GM19467 (cell line): ENCODE results near the gene NOX4.
"Not testable (repeated sequence)": the region's sequence is repeated elsewhere in the genome, so short reads cannot be mapped to it uniquely, and the experiment has no call there.

ENCODE experiments used
- ATAC-seq: cut with Tn5 transposase; IDR thresholded peaks from one replicate; pipeline ENCODE4 v1.9.1; 2021; ENCODE audit warnings: mild to moderate bottlenecking, moderate library complexity; ENCODE audit not compliant: unreplicated experiment

Gene NOX4

DNA sequence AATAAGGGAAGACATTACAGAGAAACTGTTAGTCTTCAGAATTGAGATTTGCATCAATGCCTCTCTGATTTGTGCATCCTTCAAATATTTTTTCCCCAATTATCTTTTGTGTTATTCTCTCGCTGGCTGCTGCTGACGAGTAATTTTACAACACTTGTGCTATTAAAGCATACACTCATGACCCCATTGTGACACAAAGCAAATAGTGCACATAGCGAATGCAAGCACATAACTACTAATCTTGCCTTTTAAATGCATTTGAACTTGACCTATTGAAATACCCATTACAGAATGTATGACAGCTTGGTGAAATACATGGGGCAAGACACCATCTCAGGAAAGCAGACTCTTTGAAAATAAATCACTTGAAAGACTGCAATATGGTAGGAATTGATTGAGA lies 180.6 kb downstream of the NOX4 start:
- not testable (repeated sequence) for ATAC-seq

DNA sequence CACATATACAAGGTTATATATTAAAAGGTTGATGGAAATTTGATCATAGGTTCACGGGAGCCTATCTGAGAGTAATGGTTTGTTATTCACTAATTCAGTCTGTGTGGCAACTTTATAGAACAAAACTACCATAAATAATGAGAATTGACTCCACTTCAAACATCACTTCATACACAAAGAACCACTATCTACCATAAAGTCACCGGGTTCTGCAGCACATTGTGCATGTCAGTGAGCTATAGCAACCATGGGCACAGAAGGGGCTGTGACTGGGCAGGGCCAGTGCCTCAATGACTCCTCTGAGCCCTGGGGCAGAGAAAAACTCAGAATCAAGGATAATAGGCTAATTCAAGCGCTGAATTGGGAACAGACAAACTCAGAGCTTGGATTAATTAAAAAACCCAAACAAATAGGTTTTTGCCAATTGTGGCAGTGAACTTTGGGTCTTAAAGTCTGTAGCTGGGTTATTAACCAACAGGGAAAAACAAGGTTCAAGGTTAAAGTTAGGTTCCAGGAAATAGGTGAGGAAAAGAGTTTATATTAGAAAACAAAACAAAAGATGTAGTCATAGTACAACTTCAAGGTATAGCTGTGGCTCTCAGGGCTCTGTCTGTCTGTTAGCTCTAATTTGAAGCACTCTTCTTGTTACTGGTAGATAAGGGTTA lies 181.7 kb downstream of the NOX4 start:
- not testable (repeated sequence) for ATAC-seq

DNA sequence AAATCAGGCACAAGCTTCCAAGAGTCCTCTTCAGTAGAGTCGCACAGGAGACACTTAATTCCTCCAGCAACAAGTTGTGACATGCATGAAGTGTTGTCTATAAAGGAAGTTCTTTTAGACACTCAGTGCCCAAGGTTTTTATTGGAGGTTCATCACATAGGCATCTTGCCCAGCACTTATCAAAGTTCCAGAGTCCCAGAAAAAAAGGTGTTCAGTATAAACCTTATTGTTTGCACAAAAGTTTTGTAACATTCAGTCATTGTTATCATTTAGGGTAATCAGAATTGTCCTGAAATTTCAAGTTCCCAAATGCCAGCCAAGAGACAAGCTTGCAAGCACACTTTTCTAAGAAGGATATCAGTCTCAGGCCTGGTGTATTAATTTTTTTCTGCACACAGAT lies 182.9 kb downstream of the NOX4 start:
- ATAC-seq: not testable (repeated sequence)

DNA sequence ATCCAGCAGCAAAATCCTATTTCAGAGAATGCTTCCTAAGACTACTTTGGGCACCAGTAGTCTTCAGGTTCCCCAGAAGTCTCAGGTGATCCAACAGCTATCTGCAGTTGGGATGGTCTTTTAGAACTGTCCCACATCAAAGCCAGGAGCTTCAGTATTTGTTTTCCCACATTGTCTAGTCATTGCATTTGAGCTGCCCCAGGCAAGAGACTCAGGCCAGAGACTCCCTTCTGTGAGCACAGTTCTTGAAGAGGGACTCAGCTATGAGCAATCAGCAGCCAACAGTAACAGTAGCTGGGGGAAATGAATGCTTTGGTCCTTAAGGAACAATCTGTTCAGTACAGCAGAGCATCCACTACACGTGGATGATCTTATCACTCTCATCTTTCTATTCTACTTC lies 188.1 kb downstream of the NOX4 start:
- not testable (repeated sequence) for ATAC-seq

- ATAC-seq: not testable (repeated sequence)
Observed at GRCh38 chr11:89295023-89295422, 196.2 kb downstream of the NOX4 start.

DNA sequence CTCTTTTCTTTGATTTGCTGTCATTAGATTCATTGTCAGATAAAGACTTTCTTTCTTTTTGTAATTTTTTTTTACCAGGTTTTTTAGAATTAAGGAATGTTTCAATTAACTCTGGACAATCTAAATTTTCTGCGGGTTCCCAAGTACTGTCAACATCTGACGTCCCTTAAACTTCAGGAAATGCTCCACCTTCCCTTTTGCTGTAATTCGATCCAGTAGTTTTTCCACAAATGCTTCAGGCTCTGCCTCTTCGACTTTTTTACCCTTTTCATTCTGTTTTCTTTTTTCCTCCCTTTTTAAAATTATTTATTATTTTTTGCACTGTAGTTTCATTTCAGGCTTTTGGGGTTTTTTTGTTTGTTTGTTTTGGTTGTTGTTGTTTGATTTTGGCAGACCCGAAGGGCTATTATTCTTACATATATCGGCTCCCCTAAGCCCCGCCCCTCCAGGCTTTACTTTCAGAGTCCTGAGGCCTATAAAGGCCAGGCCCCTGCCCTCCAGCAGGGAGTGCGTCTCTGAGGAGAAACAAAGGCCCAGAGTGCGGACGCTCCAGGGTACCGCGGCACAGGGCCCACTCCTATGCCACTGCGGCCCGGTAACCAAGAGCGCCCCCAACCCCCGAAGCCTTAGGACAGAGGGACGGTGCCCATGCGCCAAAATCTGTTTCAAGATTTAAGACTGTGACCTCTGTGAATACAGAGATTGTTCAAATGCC lies 197.1 kb downstream of the NOX4 start:
- ATAC-seq: no peak

DNA sequence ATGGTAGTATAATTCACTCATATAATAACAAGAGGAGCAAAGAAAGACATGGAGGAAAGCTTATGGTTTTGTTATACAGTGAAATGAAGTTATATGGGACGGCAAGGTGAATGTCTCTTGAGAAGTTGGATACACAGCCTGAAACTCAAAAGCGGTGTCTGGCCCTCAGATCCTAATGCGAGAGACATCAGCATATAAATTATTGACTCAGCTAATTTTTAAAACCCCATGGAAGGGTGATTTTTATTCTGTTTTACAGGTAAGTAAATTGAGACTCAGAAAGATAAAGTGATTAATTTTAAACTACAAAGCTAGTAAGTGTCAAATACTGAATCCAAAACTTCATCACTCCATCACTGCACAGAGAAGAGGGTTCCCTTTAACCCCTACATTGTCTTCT lies 203.2 kb downstream of the NOX4 start:
- not testable (repeated sequence) for ATAC-seq

- not testable (repeated sequence) for ATAC-seq
Observed at GRCh38 chr11:89286601-89287000, 204.6 kb downstream of the NOX4 start.

DNA sequence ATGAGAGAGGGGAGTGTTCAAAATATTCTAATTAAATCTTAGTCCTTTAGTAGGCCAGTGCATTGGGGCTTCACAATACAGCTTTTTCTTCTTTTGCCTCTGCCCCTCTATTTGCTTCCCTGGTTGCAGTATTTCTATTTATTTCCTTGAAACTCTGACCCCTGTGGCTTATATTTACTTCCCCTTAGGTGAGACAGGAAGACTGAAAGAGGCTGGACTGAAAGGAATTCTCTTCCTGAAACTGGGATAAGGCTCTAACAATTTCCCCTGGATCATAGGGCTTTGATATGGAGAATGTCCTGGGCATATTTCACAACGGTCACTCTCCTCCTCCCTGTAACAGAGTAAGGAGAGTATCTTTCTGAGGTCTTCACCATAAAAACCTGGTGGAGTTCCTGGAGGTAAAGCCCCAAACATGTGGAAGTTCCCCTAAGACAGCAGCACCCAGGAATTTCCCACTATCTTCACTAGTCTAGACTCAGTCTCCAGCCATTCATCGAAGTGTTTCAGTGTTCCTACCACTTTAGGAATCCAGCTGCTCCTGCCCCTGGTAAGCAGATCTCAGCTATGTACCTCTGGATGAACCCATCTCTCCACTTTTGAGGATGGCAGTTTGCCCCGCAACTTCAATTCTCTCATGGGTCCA lies 210.0 kb downstream of the NOX4 start:
- ATAC-seq: not testable (repeated sequence)

DNA sequence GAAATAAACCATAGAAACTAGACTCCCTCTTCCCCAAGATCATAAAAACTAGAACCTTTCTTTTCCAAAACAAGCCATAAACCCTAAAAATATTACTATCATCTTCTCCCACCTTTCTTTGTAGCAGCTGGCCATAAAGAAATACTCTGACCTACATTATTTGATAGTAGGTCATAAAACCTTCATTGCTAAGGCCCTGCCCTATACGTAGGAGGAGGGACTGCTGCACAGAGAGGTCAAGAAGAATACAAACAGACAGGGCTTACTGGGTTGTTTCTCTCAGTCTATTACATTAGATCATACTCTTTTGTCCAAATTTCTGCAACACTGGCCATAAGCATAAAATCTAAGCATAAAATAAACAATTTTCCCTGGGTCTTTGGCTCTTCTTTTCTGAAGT lies 212.0 kb downstream of the NOX4 start:
- ATAC-seq: no peak

GRCh38 chr11:89275966-89276365 lies 215.2 kb downstream of the NOX4 start:
- ATAC-seq: no peak
